Measurements from ENCODE around the gene IL1RN.

IL1RN gene

GRCh38 chr2:113129519-113130078 is 2.2 kb downstream of the IL1RN start:
- no peak for DNase-seq

- no peak for DNase-seq
Measured at GRCh38 chr2:113131352-113132185, 4.2 kb downstream of the IL1RN start.

- no peak for DNase-seq
Measured at GRCh38 chr2:113132414-113133021, 5.1 kb downstream of the IL1RN start.

- no peak for DNase-seq
Measured at GRCh38 chr2:113133704-113134598, 6.6 kb downstream of the IL1RN start.

GRCh38 chr2:113134717-113135116 is 7.3 kb downstream of the IL1RN start:
- no peak for DNase-seq

- DNase-seq = no peak
Measured at GRCh38 chr2:113135317-113135716, 7.9 kb downstream of the IL1RN start.

- peak; percentile 37 to 55 for DNase-seq
Measured at GRCh38 chr2:113136828-113137775, 9.7 kb downstream of the IL1RN start.

- no peak for DNase-seq
Measured at GRCh38 chr2:113137827-113138226, 10.4 kb downstream of the IL1RN start.

- peak in 1 of 2 donors; percentile 57 for DNase-seq
Measured at GRCh38 chr2:113138428-113139322, 11.3 kb downstream of the IL1RN start.

GRCh38 chr2:113141451-113141850 is 14.1 kb downstream of the IL1RN start:
- no peak for DNase-seq

GRCh38 chr2:113142290-113142689 is 14.9 kb downstream of the IL1RN start:
- DNase-seq = no peak

- DNase-seq = no peak
Measured at GRCh38 chr2:113144259-113144658, 16.9 kb downstream of the IL1RN start.

- no peak for DNase-seq
Measured at GRCh38 chr2:113148606-113149552, 21.5 kb downstream of the IL1RN start.

GRCh38 chr2:113149553-113150257 is 22.3 kb downstream of the IL1RN start:
- no peak for DNase-seq

- DNase-seq = no peak
Measured at GRCh38 chr2:113150258-113150601, 22.8 kb downstream of the IL1RN start.

- DNase-seq = no peak
Measured at GRCh38 chr2:113155331-113155730, 27.9 kb downstream of the IL1RN start.

- DNase-seq = no peak
Measured at GRCh38 chr2:113156278-113157117, 29.1 kb downstream of the IL1RN start.

All from stimulated activated CD4-positive, alpha-beta T cell treated with anti-CD3 and anti-CD28 coated beads, Interleukin-2, amount 100 ng/mL, for 24 hours (primary cell).